ENCODE measurements around the gene MYO7A.

MYO7A gene

GRCh38 chr11:77147668-77148321 is 19.7 kb downstream of the MYO7A start:
- DNase-seq, result peak in 1 of 2 experiments; percentile 22

GRCh38 chr11:77148963-77149715 is 21.1 kb downstream of the MYO7A start:
- DNase-seq, result no peak

DNA sequence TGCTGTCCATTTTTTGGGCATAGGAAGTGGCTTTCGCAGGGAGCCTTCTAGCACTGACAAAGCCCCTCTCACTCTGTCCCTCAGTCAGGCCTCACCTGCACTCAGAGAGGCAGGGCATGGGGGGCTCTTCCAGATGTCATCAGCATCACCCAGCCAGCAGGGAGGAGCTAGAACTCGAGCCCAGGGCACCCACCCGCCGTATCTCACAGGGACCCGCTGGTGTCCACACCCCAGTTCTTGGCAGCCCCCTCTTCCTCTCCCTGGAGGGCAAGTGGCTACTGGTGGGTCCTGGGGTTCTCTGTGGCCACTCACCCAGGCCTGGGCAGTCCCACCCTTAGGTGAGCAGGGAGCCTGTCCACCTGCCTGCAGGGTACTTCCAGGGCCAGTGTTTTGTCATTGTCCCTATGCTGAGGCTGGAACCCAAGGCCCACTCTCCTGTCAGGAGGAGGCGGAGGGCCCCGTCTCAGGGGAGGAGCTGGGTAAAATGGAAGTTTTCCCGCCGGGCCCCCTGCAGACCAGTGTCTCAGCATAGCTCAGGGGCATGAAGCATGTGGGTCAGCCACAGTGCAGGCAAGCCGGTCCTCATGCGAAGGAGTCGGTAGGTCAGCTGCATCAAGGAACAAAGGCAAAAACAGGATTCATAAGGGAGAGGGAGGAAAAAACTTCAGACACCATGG is 21.8 kb downstream of the MYO7A start:
- no peak for DNase-seq

- no peak for DNase-seq
Observed at GRCh38 chr11:77150836-77151235, 22.8 kb downstream of the MYO7A start.

- peak in 1 of 2 experiments; percentile 47 for DNase-seq
Observed at GRCh38 chr11:77151804-77152509, 23.9 kb downstream of the MYO7A start.

- DNase-seq, result peak in 1 of 2 experiments; percentile 35
Observed at GRCh38 chr11:77152846-77153245, 24.8 kb downstream of the MYO7A start.

GRCh38 chr11:77153276-77154185 is 25.5 kb downstream of the MYO7A start:
- DNase-seq, result no peak

- peak; percentile 12 to 66 for DNase-seq
Observed at GRCh38 chr11:77154381-77155081, 26.5 kb downstream of the MYO7A start.

GRCh38 chr11:77155082-77155475 is 27.0 kb downstream of the MYO7A start:
- DNase-seq, result no peak

DNA sequence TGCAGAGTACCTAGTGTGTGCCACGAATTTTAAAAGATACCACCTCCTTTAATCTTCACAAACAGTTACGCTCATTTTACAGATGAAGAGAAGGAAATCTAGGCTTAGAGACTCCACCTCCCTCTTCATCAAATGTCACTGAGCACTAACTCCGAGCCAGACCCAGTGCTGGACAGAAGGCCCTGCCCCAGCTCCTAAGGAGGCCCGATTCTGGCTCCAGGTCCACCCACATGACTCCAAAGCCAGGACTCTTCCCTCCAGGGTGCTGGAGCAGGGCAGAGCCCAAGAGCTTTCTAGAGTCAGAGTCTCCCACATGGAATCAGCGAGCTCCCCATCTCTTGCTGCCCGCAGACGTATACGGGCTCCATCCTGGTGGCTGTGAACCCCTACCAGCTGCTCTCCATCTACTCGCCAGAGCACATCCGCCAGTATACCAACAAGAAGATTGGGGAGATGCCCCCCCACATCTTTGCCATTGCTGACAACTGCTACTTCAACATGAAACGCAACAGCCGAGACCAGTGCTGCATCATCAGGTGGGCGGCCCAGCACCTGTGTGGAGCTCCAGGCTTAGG is 27.6 kb downstream of the MYO7A start:
- DNase-seq, result no peak

- DNase-seq, result no peak
Observed at GRCh38 chr11:77156396-77157195, 28.6 kb downstream of the MYO7A start.

GRCh38 chr11:77158041-77158695 is 30.1 kb downstream of the MYO7A start:
- DNase-seq, result no peak

DNA sequence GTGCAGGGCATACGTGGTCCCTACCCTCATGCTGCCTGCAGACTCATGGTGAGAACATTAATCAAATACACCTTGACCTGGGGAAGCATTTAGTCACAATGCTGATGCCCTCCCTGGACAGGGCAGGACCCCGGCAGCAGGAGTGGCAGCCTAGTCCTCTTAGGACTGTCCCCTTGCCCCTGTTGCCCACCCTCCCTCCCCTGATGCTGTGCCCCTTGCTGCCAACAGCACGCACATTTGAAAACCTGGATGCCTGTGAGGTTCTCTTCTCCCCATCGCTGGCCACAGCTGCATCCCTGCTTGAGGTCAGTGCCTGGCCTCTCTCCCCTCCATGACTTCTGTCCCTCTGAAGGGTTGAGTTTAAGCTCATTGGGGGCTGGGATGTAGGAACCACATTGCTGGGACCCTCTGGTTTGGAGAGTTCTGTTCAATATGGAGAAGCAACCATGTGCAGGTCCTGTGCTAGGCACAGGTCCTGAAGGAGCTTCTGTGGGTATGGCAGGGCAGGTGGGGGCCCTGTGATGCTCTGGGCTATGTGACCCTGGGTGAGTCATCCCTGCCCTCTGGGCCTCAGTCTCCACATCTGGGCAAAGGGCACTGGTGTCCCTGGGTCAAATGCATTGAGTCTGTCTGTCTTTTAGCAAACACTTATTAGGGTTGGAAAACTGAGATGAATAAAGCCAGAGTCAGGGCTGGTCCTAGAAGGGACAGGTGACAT is 31.3 kb downstream of the MYO7A start:
- DNase-seq, result no peak

DNA sequence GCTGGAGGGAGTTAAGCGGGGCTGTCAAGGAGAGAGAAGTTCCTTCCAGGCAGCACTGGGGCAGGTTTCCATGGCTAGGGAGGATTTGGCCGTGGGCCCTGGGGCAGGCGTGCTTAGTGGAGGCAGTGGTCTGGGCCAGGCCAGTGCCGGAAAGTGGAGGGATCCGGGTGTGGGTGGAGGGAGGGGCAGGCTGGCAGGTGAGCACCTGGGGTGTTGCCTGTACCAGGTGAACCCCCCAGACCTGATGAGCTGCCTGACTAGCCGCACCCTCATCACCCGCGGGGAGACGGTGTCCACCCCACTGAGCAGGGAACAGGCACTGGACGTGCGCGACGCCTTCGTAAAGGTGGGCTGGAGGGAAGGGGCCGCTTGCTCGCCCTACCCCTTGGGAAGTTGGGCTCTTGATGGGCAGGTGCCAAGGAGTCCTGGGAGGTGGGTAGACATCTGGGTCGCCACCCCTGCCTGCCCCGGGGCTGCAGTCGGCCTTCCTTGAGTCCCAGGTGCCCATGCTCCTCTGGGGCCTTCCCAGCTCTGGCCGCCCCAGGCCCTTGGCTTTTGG is 32.0 kb downstream of the MYO7A start:
- DNase-seq, result no peak

- no peak for DNase-seq
Observed at GRCh38 chr11:77163271-77163670, 35.2 kb downstream of the MYO7A start.

DNA sequence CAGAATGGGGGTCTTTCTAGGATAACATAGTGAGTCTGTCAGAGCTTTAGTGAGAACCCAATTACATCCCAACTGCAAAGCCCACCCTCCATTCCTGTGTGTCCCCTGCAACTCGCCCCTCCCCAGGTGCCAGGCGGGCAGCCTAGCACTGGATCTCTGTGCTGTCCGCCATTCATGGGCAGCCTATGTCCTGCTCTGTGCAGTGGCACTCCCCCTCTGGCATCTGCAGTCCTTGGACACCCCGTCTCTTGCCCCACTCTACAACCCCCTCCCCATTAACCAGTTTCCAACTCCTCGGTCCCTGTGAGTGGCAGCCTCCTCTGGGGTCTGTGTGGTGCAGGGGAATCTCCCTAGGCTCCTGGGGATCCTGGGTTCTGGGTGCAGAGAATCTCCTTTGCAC is 37.0 kb downstream of the MYO7A start:
- DNase-seq, result no peak

DNA sequence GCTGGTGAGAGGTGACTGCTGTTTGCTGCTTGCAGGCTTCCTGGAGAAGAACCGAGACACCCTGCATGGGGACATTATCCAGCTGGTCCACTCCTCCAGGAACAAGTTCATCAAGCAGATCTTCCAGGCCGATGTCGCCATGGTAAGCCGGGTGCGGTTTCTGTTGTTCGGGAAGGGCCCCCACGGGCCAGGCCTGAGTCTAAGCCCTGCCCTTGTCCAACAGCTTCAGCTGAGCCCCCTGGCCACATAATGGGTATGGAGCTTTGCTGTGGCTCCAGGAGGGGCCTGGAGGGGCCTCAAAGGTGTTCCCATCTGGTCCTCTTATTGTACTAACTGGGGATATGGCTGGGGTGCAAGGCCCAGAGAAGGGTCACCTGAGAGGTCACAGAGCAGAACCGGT is 38.0 kb downstream of the MYO7A start:
- DNase-seq, result no peak

GRCh38 chr11:77167111-77167626 is 39.1 kb downstream of the MYO7A start:
- DNase-seq, result no peak
